SK-N-DZ (cell line): ENCODE results near the gene CSNK1G2.
A peak's percentile ranks its signal among the peaks of the same experiment; 100 is the strongest.

Experiments used
- DNase-seq: peaks from one replicate; pipeline ENCODE4 v3.0.0-alpha.2; 2015; ENCODE audit warnings: low spot score

The CSNK1G2 gene

GRCh38 chr19:1944088-1944915 is 3.3 kb downstream of the CSNK1G2 start:
- DNase-seq = no peak

- no peak for DNase-seq
These were observed 4.1 kb downstream of the CSNK1G2 start for GRCh38 chr19:1944916-1945561.

GRCh38 chr19:1945899-1946298 is 4.9 kb downstream of the CSNK1G2 start:
- DNase-seq = peak; percentile 73

- no peak for DNase-seq
These were observed 6.8 kb downstream of the CSNK1G2 start for GRCh38 chr19:1947651-1948209.

- DNase-seq = no peak
These were observed 8.5 kb downstream of the CSNK1G2 start for GRCh38 chr19:1949304-1950101.

- DNase-seq = no peak
These were observed 9.7 kb downstream of the CSNK1G2 start for GRCh38 chr19:1950640-1951039.

GRCh38 chr19:1952635-1953034 is 11.7 kb downstream of the CSNK1G2 start:
- DNase-seq = no peak

GRCh38 chr19:1953037-1953436 is 12.1 kb downstream of the CSNK1G2 start:
- DNase-seq = no peak

GRCh38 chr19:1953441-1954094 is 12.6 kb downstream of the CSNK1G2 start:
- no peak for DNase-seq

GRCh38 chr19:1954532-1954933 is 13.6 kb downstream of the CSNK1G2 start:
- no peak for DNase-seq

- no peak for DNase-seq
These were observed 14.5 kb downstream of the CSNK1G2 start for GRCh38 chr19:1955171-1956121.

GRCh38 chr19:1956122-1956494 is 15.1 kb downstream of the CSNK1G2 start:
- no peak for DNase-seq

GRCh38 chr19:1956868-1957492 is 16.0 kb downstream of the CSNK1G2 start:
- DNase-seq = no peak

- DNase-seq = no peak
These were observed 16.7 kb downstream of the CSNK1G2 start for GRCh38 chr19:1957562-1958248.

- no peak for DNase-seq
These were observed 19.1 kb downstream of the CSNK1G2 start for GRCh38 chr19:1959928-1960589.

- DNase-seq = no peak
These were observed 20.3 kb downstream of the CSNK1G2 start for GRCh38 chr19:1961000-1961883.

- DNase-seq = no peak
These were observed 21.7 kb downstream of the CSNK1G2 start for GRCh38 chr19:1962674-1963073.
